ENCODE data around the gene INAFM2.

The INAFM2 gene

DNA sequence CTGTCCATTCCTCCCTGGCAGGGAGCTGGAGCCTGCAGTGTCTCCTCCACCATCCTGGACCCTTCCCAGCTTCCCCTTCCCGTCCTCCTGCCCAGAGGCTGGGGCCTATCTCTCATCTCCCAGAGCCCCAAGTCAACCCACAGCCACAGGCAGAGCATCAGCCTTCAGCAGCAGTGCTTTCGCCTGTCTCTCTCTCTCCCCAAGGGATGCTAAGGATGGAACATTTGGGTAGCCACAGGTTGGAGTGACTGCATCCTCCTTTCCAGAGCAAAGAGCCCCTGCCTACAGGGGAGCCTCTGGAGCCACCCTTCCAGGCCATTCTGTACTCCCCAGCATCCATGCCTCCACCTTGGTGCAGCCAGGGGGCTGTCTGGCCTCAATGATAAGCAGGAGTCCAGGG, 19.9 kb upstream of the INAFM2 start:
- no peak overlapping the region for H3K4me3 ChIP-seq (ENCODE audit: control insufficient read depth, low read depth, low read length)
- no peak for DNase-seq (ENCODE audit: low read depth)
- TF ChIP-seq, protein P1, sequence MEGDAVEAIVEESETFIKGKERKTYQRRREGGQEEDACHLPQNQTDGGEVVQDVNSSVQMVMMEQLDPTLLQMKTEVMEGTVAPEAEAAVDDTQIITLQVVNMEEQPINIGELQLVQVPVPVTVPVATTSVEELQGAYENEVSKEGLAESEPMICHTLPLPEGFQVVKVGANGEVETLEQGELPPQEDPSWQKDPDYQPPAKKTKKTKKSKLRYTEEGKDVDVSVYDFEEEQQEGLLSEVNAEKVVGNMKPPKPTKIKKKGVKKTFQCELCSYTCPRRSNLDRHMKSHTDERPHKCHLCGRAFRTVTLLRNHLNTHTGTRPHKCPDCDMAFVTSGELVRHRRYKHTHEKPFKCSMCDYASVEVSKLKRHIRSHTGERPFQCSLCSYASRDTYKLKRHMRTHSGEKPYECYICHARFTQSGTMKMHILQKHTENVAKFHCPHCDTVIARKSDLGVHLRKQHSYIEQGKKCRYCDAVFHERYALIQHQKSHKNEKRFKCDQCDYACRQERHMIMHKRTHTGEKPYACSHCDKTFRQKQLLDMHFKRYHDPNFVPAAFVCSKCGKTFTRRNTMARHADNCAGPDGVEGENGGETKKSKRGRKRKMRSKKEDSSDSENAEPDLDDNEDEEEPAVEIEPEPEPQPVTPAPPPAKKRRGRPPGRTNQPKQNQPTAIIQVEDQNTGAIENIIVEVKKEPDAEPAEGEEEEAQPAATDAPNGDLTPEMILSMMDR (conservative IDR thresholded peaks at IDR 0.05; ENCODE audit: control insufficient read depth, insufficient read depth, low read depth, low read length): no peak

DNA sequence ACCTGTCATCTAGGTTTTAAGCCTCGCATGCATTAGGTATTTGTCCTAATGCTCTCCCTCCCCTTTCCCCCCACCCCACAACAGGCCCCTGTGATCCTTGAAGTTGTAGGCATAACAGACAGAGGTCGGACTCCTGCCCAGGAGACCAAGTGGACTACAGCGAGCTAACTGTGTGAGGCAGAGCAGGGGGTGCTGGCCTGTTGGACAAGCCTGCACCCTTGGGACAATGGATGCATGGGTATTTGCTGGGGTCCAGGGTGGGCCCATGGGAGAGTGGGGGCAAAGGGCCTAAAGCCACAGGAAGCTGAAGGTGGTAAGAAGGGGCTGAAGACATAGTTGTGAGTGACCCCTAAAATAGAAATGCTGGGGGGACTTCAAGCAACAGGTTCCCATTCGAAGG, 18.2 kb upstream of the INAFM2 start:
- no peak overlapping the region for H3K4me3 ChIP-seq (ENCODE audit: control insufficient read depth, low read depth, low read length)
- TF ChIP-seq, protein P1 (conservative IDR thresholded peaks at IDR 0.05; ENCODE audit: control insufficient read depth, insufficient read depth, low read depth, low read length): no peak
- DNase-seq (ENCODE audit: low read depth): no peak

DNA sequence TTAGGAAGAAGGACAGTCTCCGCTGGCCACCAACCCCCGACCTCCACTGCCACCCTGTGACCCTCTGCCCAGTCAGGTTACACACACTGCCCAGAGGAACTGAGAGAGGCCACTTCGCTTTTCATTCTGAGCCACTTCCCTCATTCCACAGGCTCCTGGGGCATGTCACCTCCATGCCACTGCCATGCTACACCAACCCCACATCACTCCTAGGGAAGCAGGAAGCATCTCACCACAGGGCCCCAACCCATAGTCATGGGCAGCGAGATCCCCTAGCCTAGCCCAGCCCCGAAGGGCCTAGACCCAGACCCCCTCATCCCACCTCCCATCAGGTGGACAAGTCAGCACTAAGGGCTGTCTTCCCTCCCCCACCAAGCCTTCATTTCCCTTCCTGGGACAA, 17.1 kb upstream of the INAFM2 start:
- H3K4me3 ChIP-seq (ENCODE audit: control insufficient read depth, low read depth, low read length): no peak overlapping the region
- TF ChIP-seq, protein P1 (conservative IDR thresholded peaks at IDR 0.05; ENCODE audit: control insufficient read depth, insufficient read depth, low read depth, low read length): no peak
- no peak for DNase-seq (ENCODE audit: low read depth)

DNA sequence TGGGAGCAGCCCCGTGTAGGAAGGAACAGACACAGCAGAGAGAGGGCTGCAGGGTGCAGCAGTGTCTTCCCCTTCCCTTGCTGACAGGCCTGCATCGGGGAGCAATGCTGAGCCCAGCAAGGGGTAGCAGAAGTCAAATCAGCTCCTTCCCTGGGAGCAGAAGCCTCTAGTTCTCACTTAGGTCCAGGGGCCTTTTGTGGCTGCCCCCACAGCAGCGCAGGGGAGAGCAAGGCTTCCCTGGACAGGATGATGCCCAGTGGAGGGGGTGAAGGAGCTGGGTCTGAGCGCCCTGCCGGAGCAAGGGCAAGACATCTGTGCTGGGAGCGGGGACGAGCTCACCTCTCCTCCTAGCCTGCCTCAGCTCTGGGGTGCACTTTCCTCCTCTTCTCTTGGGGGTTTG, 16.6 kb upstream of the INAFM2 start:
- no peak for DNase-seq (ENCODE audit: low read depth)
- TF ChIP-seq, protein P1 (conservative IDR thresholded peaks at IDR 0.05; ENCODE audit: control insufficient read depth, insufficient read depth, low read depth, low read length): no peak
- H3K4me3 ChIP-seq (ENCODE audit: control insufficient read depth, low read depth, low read length): no peak overlapping the region

DNA sequence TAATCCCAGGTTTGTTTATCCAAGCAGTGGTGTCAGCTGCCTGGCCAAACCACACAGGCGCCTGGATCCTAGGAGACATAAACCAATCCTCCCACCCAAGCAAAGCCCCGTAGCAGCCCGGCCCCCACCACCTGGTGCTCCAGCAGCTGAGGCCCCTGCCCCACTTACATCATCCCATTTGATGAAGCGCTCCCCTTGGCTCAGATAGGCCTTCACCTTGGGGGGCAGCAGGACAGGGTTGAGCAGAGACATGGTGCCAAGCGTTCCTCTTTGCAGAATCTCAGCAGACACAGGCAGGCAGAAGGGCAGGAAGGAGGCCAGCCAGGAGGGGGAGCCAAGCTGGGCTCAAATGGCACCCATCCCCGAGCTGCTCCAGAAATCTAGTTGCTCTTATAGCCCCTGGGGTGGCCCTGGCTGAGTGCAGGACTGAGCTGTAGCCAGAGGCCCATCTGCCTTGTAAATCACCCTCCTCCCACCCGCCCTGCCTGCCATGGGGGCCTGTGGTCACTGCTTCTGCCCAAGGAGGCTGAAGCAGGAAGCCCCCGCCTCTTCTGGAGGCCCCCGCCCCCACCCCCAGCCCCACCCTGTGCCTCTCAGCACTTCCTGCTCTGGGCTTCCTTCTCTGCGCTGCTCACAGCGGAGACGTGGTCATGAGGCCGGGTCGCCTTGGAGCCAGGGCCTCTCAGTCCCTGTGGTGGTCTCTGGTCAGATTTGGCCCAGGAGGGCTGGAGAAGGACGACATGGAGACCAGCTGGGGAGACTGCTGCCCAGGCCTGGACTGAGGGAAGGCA, 15.9 kb upstream of the INAFM2 start, which contains the start of gene PLCB2:
TSS of gene PLCB2 (minus strand) at position 515 of the 791 bp plus-strand sequence. CDS start at position 252, 263 bp downstream.
- TF ChIP-seq, protein P1 (conservative IDR thresholded peaks at IDR 0.05; ENCODE audit: control insufficient read depth, insufficient read depth, low read depth, low read length): no peak
- DNase-seq (ENCODE audit: low read depth): no peak
- H3K4me3 ChIP-seq (ENCODE audit: control insufficient read depth, low read depth, low read length): no peak within 1 kb of the TSS

DNA sequence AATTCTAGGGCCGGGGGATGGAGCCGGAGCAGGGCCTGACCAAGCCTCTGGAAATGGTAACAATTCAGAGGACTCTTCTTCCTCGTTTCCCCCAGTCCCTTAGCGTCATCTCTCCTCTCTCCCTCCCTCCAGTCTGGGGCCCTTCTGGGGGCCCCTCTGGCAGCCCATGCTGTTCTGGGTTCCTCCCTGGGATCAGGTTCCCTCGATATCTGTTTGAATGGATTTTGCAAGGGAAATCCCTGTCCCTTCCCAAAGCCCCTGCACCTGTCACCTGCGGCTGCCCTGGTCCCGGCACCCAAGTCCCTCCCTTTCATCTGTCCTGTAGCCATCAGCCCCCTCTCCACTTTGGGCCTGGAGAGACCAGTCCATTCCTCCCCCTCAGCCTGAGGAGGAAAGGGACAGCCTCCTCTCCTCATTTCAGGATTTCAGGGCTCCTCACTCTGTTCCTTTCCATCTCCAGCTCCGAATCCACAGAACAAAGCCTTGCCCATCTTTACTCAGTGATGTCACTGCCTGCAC, 14.1 kb upstream of the INAFM2 start:
- H3K4me3 ChIP-seq (ENCODE audit: control insufficient read depth, low read depth, low read length): no peak overlapping the region
- DNase-seq (ENCODE audit: low read depth): no peak

More for the DNA sequence above, 14.1 kb upstream of the INAFM2 start:
- TF ChIP-seq, protein P1 (conservative IDR thresholded peaks at IDR 0.05; ENCODE audit: control insufficient read depth, insufficient read depth, low read depth, low read length): no peak
